ENCODE results near the gene C2orf49.

C2orf49 gene

DNA sequence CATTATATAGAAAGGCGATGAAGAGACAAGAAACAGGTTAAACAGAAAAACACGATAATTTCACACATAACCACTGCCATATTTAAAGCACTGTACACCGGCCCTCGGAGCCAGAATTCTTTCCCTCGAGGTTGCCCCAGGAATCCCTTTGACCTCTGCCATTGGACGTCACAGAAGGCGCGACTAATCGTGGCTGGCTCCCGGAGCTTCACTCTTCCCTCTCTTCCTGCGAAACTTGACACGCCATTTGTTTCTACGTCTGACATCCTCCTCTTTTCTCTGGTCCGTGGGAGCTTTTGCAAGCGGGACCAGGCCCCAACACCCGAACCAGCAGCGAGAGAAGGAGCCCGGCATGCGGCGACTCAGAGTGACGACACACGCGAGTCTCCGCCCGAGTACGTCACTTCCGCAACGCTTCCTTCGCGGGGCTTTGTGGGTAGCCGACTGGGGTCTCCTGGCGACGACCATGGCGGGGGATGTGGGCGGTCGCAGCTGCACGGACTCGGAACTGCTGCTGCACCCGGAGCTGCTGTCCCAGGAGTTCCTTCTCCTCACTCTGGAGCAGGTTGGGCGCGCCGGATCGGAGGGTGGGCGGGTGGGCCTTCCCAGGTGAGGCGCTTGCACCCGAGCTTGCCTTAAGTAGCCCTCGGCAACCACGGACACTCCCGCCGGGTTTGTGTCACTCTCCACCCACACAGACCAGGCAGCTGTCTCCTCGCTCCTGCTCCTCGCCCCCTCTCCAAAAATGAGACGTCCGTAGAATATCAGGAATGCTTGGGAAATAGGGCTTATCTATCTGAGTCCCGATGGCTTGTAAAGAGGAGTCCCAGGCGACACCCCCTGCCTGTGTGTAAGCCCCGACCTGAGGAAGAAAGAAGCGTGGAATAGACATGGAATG, at the start of gene C2orf49:
TSS of gene C2orf49 (plus strand) at position 419 of the 898 bp plus-strand sequence. CDS start at position 467, 48 bp downstream.
- Histone ChIP-seq H3K27ac (ENCODE audit: low read length) (peak within 1 kb of the TSS; percentile 89), H3K4me2 (ENCODE audit: insufficient read depth, low read length) (peak within 1 kb of the TSS; percentile 83), H3K4me1 (ENCODE audit: insufficient read depth, low read length) (peaks cover 36% of the 10 kb centered on the region), H3K79me2 (ENCODE audit: insufficient read depth, low read length) (peaks cover 54% of the 10 kb centered on the region), H3K9me3 (ENCODE audit: insufficient read depth, low read length, severe bottlenecking) (no peaks in the 10 kb centered on the region), H3K36me3 (ENCODE audit: insufficient read depth, low read length) (peaks cover 38% of the 10 kb centered on the region), H3K27me3 (ENCODE audit: insufficient read depth, low read length, poor library complexity) (no peaks in the 10 kb centered on the region), H3K4me3 (ENCODE audit: low read depth in 1 of 2, low read length in 2 of 2) (peak within 1 kb of the TSS; percentile 89 to 94), H2AFZ (ENCODE audit: low read depth, low read length) (peak within 1 kb of the TSS; percentile 87), H4K20me1 (ENCODE audit: insufficient read depth, low read length) (peaks cover 13% of the 10 kb centered on the region; the same call in 1 of the 2 replicates), H3K9ac (ENCODE audit: low read depth, low read length) (peak within 1 kb of the TSS; percentile 61)
- ATAC-seq (ENCODE audit: insufficient read depth, low read depth) (peak; percentile 96), DNase-seq (peak; percentile 91)
- TF ChIP-seq CTCF (IDR thresholded peaks at IDR 0.05; ENCODE audit: borderline replicate concordance, extremely low read depth, low read length, poor library complexity, severe bottlenecking) = no peak

GRCh38 chr2:105287692-105288091, 49.6 kb upstream of the C2orf49 start:
- ATAC-seq (ENCODE audit: insufficient read depth, low read depth) = no peak
- no peaks in the 10 kb centered on the region for H3K27me3 ChIP-seq (ENCODE audit: insufficient read depth, low read length, poor library complexity)
- H3K4me3 ChIP-seq (ENCODE audit: low read depth in 1 of 2, low read length in 2 of 2) = no peak overlapping the region
- H3K4me2 ChIP-seq (ENCODE audit: insufficient read depth, low read length) = no peak overlapping the region
- H4K20me1 ChIP-seq (ENCODE audit: insufficient read depth, low read length) = no peaks in the 10 kb centered on the region
- TF ChIP-seq EZH2 (IDR thresholded peaks at IDR 0.05; ENCODE audit: borderline replicate concordance, low read depth, low read length, severe bottlenecking) = no peak
- peak; percentile 53 for TF ChIP-seq CTCF (IDR thresholded peaks at IDR 0.05; ENCODE audit: borderline replicate concordance, extremely low read depth, low read length, poor library complexity, severe bottlenecking)
- H3K9me3 ChIP-seq (ENCODE audit: insufficient read depth, low read length, severe bottlenecking) = no peaks in the 10 kb centered on the region
- DNase-seq = peak; percentile 14
- no peaks in the 10 kb centered on the region for H3K79me2 ChIP-seq (ENCODE audit: insufficient read depth, low read length)
- H3K27ac ChIP-seq (ENCODE audit: low read length) = no peak overlapping the region
- peaks cover 87% of the 10 kb centered on the region for H3K36me3 ChIP-seq (ENCODE audit: insufficient read depth, low read length)
- H3K4me1 ChIP-seq (ENCODE audit: insufficient read depth, low read length) = no peaks in the 10 kb centered on the region
- H3K9ac ChIP-seq (ENCODE audit: low read depth, low read length) = no peak overlapping the region
- no peak overlapping the region for H2AFZ ChIP-seq (ENCODE audit: low read depth, low read length)

DNA sequence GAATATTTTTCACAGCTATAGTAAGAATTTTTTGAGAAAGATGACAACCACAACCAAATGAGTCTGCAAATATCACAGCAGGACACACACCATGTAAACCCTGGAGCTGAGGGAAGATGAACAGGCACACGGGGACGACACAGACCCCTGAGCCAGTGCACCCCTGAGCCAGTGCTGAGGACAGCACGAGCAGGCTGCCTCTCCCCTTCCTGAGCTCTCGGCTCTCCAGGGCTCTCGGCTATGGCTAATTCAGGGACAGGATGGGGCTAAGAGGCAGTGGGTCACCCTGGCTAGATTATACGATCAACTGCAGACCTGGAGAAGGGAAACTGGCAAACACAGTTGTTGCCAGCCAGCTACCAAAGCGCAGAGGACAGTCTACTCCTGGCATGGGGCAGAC, 49.2 kb upstream of the C2orf49 start:
- no peak overlapping the region for H3K4me2 ChIP-seq (ENCODE audit: insufficient read depth, low read length)
- H3K4me3 ChIP-seq (ENCODE audit: low read depth in 1 of 2, low read length in 2 of 2) = no peak overlapping the region
- no peak for ATAC-seq (ENCODE audit: insufficient read depth, low read depth)
- no peak overlapping the region for H3K9ac ChIP-seq (ENCODE audit: low read depth, low read length)
- no peak for DNase-seq
- no peaks in the 10 kb centered on the region for H3K79me2 ChIP-seq (ENCODE audit: insufficient read depth, low read length)
- H3K27me3 ChIP-seq (ENCODE audit: insufficient read depth, low read length, poor library complexity) = no peaks in the 10 kb centered on the region
- H3K27ac ChIP-seq (ENCODE audit: low read length) = no peak overlapping the region
- peaks cover 90% of the 10 kb centered on the region for H3K36me3 ChIP-seq (ENCODE audit: insufficient read depth, low read length)
- H4K20me1 ChIP-seq (ENCODE audit: insufficient read depth, low read length) = no peaks in the 10 kb centered on the region
- no peaks in the 10 kb centered on the region for H3K9me3 ChIP-seq (ENCODE audit: insufficient read depth, low read length, severe bottlenecking)
- H3K4me1 ChIP-seq (ENCODE audit: insufficient read depth, low read length) = no peaks in the 10 kb centered on the region
- no peak overlapping the region for H2AFZ ChIP-seq (ENCODE audit: low read depth, low read length)
- TF ChIP-seq CTCF (IDR thresholded peaks at IDR 0.05; ENCODE audit: borderline replicate concordance, extremely low read depth, low read length, poor library complexity, severe bottlenecking) = no peak

Data from DND-41 (cell line).